HG02798 (cell line): Measurements from ENCODE around the gene GALNT18.

Experiments used
- ATAC-seq: cut with Tn5 transposase; IDR thresholded peaks from one replicate; pipeline ENCODE4 v1.9.1; 2021; ENCODE audit warnings: mild to moderate bottlenecking; ENCODE audit not compliant: unreplicated experiment, poor library complexity

GALNT18 gene

DNA sequence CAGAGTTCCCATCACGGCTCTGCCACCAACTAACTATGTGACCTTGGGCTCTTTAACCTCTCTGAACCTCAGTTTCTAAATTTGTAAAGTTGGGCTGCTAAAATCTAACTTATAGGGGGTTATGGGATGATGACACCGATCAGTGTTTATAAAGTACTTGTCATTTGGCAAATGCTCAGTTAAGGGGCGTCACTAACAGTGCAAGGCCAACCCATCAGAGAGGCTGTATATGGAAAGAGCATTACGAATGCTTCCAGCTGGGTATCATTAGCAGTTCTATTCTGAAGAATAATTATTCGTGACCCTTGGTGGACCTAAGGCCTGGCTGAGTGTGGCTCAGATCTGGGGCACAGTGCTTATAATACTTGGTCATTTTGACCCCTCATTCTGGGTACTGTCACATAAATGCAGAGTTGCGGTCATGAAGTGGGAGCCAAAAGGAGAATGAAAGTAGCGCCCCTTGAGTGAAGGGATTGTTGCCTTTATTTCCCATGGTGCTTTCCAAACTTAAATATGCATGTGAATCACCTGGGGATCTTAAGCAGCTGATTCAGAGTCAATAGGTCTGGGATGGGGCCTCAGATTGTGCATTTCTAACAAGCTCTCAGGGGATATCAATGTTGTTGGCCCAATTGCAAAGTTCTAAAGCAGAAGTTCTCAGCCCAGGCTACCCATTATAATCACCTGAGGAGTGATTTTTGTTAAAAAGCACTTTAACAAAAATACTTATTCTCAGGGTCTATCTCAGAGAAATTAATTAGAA is 384.6 kb downstream of the GALNT18 start:
- ATAC-seq = no peak

DNA sequence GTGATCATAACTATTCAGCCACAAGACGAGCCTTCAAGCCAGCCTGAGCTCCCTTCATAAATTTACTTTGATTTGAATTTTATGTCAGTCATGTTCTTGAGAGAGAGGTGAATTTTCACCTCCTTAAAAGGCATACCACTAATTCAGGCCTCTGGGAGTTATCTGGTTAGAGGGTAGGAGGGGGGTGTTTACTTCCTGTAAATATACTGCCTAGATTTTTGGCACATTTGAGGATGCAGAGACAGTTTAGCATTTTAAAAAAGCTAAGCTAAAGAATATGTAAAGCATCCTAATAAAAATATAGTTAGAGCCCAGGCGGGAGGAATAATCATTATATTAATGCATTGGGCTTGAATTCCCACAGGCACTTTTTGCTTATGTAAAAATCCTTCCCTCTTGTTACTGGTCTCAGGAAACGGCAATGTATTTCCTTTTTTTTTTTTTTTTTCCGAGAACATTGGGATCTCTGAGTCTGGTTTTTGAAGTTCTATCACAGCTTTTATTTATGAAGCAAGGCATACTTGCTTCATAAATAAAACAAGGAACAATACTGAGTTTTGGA is 385.2 kb downstream of the GALNT18 start:
- no peak for ATAC-seq

DNA sequence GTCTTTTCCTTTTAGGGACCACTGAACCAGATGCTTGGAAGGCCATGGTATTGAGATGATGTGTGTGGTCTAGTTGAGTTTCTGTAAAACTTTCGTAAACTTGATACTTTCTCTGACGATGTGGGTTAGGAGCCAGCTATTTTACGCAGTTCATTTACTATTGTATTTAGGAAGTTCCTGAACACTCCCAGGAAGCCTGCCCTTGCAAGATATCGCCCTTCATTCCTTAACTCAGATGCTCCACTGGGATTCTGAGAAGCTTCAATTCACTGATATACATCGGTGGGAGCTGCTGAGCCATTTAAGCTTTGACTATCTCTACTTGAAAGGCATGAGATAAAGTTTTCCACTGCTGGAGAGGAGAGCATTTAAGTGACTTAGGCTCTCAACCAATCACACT is 390.0 kb downstream of the GALNT18 start:
- no peak for ATAC-seq

DNA sequence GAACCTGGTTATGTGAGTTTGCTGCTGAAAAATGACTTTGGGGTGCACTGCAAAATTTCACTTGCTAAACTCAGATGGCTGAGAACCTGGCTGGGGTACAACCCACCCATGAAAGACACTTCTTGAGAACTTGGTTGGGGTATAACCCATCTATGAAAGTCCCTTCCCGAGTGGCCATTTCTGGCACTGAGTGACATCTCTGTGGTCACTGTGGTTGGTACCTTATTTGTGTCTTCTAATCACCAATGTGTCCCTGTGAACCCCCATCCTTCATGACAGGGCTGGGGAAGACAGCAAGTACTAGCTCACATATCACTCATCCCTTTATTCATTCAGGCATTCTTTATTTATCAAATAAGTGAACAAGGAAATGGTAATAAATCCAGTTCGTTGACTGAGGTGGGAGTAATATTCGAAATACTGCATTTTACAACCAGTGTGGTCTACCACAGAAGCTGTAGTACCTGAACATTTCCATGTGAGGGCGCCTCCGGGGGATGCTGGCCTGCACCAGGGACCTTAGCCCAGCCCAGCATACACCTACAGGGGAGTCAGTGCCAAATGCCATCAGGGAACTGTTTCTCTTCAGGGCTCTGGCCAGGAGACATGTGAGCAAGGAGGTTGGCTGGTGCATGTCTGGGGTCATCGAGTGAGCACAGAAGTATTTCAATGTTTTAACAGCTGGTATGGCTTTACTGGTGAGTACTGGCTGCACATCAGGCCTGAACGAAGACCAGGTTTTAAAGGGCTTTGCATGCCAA is 390.8 kb downstream of the GALNT18 start:
- peak; percentile 61 for ATAC-seq

GRCh38 chr11:11230087-11230486 is 391.7 kb downstream of the GALNT18 start:
- ATAC-seq = no peak

DNA sequence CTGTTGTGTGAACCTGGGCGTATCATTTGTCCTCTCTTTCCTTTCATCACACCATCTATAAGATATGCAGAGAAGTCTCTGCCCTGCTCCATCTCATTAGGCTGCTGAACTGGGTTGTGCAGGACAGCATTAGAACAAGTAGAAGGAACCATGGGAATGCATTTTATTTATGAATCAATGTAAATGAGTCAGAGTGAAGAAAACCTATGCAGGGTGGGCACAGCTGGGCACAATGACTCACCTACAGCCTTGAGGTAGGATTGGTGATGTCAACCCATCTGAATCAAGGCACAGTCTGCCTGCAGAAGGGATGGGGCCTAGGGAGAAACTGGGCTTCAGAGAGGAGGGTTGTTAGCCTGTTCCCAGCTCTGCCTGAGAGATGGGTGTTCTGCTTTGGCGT is 392.2 kb downstream of the GALNT18 start:
- no peak for ATAC-seq

- ATAC-seq = no peak
These were observed 394.3 kb downstream of the GALNT18 start for GRCh38 chr11:11227296-11228085.
